Astrocyte of the cerebellum (primary cell): ENCODE results near the gene FTO.

Source experiments
- DNase-seq: peaks from one replicate; pipeline ENCODE4 v3.0.0-alpha.2; 2011; ENCODE audit warnings: low read depth
- H3K4me3 ChIP-seq: 2 replicates; pipeline ENCODE4 v1.5.1; 2011; ENCODE audit warnings: mild to moderate bottlenecking, low read depth, low read length, moderate library complexity
- CTCF ChIP-seq: IDR thresholded peaks from 2 replicates; pipeline ENCODE4 v1.5.1; 2012; ENCODE audit warnings: low read length, low read depth, moderate library complexity, mild to moderate bottlenecking; ENCODE audit errors: missing control alignments
- in situ Hi-C: cut with HindIII; loops from 2 replicates; pipeline ENCODE4 v1.10.0; 2017; ENCODE audit warnings: low sequenced_read_pairs

Gene FTO

GRCh38 chr16:53948734-53949430 lies 244.9 kb downstream of the FTO start:
- DNase-seq = no peak
- no peak for TF ChIP-seq CTCF
- in situ Hi-C loops = loop anchor here (5.0 kb wide), 1 partner anchor 128 kb away; no protein-coding TSS in a partner anchor

GRCh38 chr16:53949715-53950410 lies 245.9 kb downstream of the FTO start:
- H3K4me3 ChIP-seq = no peak overlapping the region
- no peak for TF ChIP-seq CTCF
- in situ Hi-C loops = loop anchor here (5.0 kb wide), 1 partner anchor 127 kb away; no protein-coding TSS in a partner anchor
- no peak for DNase-seq

More at GRCh38 chr16:53948734-53949430, 244.9 kb downstream of the FTO start:
- no peak overlapping the region for H3K4me3 ChIP-seq

GRCh38 chr16:53950677-53951076 lies 246.7 kb downstream of the FTO start:
- in situ Hi-C loops = no loop called here
- no peak for TF ChIP-seq CTCF

DNA sequence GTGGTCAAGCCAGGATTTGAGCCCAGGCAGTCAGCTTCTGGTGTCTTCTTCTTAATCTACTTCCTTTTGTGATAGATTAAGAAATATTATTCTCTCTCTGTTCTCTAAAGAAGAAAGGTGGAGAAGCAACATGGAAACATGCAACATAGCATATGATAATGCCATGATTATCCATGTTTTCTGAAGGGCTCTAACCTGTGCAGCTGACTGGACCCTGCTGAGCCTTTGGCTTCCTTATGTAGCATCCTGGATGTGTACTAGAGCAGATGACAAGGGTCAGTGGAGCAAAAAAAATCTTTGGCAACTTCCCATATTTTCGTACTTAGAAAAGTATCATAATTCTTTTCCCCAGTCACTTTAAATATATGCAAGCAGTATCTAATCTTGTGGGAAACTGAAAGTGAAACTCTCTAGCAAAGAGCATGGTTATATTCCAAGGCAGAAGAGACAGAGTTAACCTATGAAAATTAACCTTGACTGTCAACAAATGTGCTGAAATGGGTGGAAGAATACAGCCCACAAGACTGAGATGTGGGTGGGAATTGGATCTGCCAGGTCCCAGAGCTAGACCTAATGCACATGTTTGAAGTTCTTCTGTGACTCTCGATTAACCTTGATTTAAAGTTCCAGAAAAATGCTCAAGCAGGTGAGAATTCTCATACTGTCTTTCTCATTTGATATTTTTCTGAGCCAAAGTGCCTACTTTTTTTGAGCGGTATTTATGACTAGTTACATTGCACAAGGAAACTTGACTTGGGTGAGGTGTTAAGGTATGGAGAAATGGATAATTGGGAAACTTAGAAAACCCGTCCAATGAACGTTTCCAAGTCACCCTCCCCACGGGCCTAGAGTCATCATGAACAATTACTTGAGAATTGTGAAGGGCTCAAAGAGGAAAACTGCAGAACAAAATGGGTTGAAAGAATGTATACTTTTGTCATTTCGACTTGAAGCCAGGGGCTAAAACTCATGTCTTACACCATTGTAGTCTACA lies 248.6 kb downstream of the FTO start:
- TF ChIP-seq CTCF = no peak
- H3K4me3 ChIP-seq = no peak overlapping the region
- in situ Hi-C loops = no loop called here
- DNase-seq = peak; percentile 33

More at GRCh38 chr16:53950677-53951076, 246.7 kb downstream of the FTO start:
- H3K4me3 ChIP-seq = no peak overlapping the region
- no peak for DNase-seq

- in situ Hi-C loops = no loop called here
- DNase-seq = no peak
These were observed 249.4 kb downstream of the FTO start for GRCh38 chr16:53953336-53953735.

More at GRCh38 chr16:53953336-53953735, 249.4 kb downstream of the FTO start:
- TF ChIP-seq CTCF = no peak
- no peak overlapping the region for H3K4me3 ChIP-seq
